Natural killer cell treated with Interleukin-12 subunit alpha and Interleukin-12 subunit beta and Interleukin-15 and Interleukin-18, amount 100 ng/mL, for 72 hours (primary cell): ENCODE results near the gene PARG. TPM values are rescaled to one million over a fixed set of nuclear protein-coding genes. Genes with fewer than 3 reads are reported as not detected.
"Not testable (repeated sequence)": the region's sequence is repeated elsewhere in the genome, so short reads cannot be mapped to it uniquely, and the experiment has no call there.

Experiments
- ATAC-seq, 2 donors: fragments of 150-1000 bp; cut with Tn5 transposase in 1 of 2; sonication (Bioruptor Pico), chemical (Tn5 transposase) in 1 of 2; 2 replicates each; pipeline ENCODE4 v1.10.0; 2021
- DNase-seq: peaks from one replicate; pipeline ENCODE4 v3.0.0; 2022; ENCODE audit warnings: low spot score
- H3K27ac Mint-ChIP-seq, 2 donors: 1 replicate in 1 of 2; 2 replicates in 1 of 2; pipeline ENCODE4 v1.8.0; 2022; ENCODE audit warnings: mixed read lengths in 2 of 2, mild to moderate bottlenecking in 1 of 2, moderate library complexity in 1 of 2
- H3K27me3 Mint-ChIP-seq, 2 donors: 1 replicate in 1 of 2; 2 replicates in 1 of 2; pipeline ENCODE4 v1.8.0; 2022; ENCODE audit warnings: mixed read lengths in 2 of 2
- H3K36me3 Mint-ChIP-seq: one replicate; pipeline ENCODE4 v1.8.0; 2022; ENCODE audit warnings: mixed read lengths
- H3K4me1 Mint-ChIP-seq, 2 donors: 1 replicate in 1 of 2; 2 replicates in 1 of 2; pipeline ENCODE4 v1.8.0; 2022; ENCODE audit warnings: low read depth in 2 of 2, mixed read lengths in 2 of 2, mild to moderate bottlenecking in 1 of 2
- H3K4me3 Mint-ChIP-seq: one replicate; pipeline ENCODE4 v1.8.0; 2022; ENCODE audit warnings: mixed read lengths
- H3K9me3 Mint-ChIP-seq: 2 replicates; pipeline ENCODE4 v1.8.0; 2022; ENCODE audit warnings: mixed read lengths
- total RNA-seq, 2 donors: library from RNA; stranded (reverse); gene quantifications; one replicate each; pipeline ENCODE4 v1.2.3, GENCODE V29; 2022

Gene PARG
- total RNA-seq, 2 donors from 2014 or later: 37.2 to 47.0 TPM

DNA sequence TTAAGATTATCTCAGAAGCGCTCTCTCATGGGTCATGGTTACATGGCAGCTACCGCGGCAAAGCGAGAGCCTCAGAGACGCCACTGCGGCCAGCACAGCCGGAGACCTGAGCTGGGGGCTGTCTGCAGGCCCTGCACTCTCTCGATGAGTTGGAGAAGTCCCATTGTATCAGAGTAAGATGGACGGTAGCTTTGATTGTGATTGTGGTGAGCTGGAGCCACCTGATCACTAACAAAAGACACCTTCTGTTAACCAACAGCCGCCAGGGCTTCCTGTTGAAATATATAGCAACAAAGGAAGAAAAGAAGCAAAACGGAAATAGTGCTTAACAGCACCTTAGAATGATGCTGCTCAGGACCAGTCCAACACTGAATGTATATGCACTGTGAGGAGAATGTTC lies 170.8 kb downstream of the PARG start:
- not testable (repeated sequence) for ATAC-seq, H3K4me3 Mint-ChIP-seq, H3K4me1 Mint-ChIP-seq, H3K9me3 Mint-ChIP-seq, DNase-seq, H3K27ac Mint-ChIP-seq, H3K36me3 Mint-ChIP-seq
- peaks cover 38 to 60% of the 10 kb centered on the region in 2 donors for H3K27me3 Mint-ChIP-seq

DNA sequence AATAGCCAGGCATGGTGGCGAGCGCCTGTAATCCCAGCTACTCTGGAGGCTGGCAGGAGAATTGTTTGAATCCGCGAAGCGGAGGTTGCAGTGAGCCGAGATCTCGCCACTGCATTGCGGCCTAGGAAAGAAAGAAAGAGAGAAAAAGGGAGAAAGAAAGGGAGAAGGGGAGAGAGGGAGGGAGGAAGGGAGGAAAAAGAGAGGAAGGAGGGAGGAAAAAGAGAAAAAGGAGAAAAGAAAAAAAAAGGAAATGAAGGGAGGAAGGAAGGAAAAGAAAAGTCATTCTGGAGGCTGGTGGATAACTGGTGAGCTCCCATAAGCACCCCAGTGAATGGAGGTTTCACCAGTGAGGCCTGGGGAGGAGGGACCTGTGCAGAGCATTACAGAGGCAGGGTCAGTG lies 172.1 kb downstream of the PARG start:
- peaks cover 38 to 60% of the 10 kb centered on the region in 2 donors for H3K27me3 Mint-ChIP-seq
- no peaks in the 10 kb centered on the region for H3K36me3 Mint-ChIP-seq
- DNase-seq (no peak), ATAC-seq (no peak)
- no peak overlapping the region for H3K4me3 Mint-ChIP-seq
- no peak overlapping the region for H3K27ac Mint-ChIP-seq
- no peaks in the 10 kb centered on the region for H3K9me3 Mint-ChIP-seq
- no peaks in the 10 kb centered on the region for H3K4me1 Mint-ChIP-seq

DNA sequence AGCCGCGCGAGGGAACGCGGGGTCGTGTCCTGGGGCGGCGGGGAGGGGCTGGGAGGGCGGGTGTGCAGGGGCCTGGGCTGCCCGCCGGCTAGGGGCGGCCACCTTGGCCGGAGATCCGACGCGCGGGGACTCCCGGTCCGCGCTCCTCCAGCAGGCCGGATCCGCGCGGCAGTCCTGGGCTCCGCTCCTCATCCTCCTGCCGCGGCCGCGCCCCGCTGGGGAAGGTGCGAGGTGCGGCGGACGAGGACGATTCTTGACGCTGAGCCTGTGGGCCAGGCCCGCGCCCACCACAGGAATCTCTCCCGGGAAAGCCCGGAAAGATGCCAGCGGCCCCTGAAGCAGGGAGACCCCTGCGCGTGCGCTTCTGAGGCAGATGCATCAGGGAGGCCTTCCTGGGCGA lies 173.1 kb downstream of the PARG start:
- Mint-ChIP-seq H3K27me3 (peaks cover 41 to 61% of the 10 kb centered on the region in 2 donors), H3K9me3 (no peaks in the 10 kb centered on the region), H3K4me1 (no peaks in the 10 kb centered on the region), H3K4me3 (no peak overlapping the region), H3K36me3 (no peaks in the 10 kb centered on the region), H3K27ac (no peak overlapping the region)
- no peak for DNase-seq
- no peak for ATAC-seq

DNA sequence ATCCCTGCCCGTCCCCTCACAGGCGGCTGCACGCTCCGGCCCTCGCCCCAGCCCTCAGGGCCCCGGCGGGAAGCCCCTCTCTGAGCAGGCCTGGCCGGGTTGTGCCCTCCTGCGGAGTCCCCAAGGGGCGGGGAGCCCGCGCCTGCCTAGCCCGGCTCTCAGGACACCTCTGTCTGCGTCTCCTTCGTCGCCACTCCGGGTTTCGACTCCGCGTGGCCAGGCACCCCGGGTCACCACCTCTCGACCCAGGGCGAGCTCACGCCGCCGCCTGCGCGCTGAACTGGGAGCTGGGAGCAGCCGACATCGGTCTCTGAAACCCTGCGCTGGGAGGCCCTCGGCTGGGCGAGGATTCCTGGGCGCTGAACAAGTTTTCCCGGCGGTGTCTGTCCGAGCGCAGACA lies 173.5 kb downstream of the PARG start:
- Mint-ChIP-seq H3K4me1 (no peaks in the 10 kb centered on the region), H3K9me3 (no peaks in the 10 kb centered on the region), H3K36me3 (no peaks in the 10 kb centered on the region), H3K27me3 (peaks cover 45 to 64% of the 10 kb centered on the region in 2 donors), H3K4me3 (no peak overlapping the region), H3K27ac (no peak overlapping the region)
- DNase-seq (no peak), ATAC-seq (no peak)

Other genes with a start within 250 kb of the PARG start
- not detected for gene OGDHL, start 179.7 kb downstream of the PARG start, total RNA-seq
- gene TIMM23B, start within 50 bp of the PARG start, total RNA-seq: 10 to 100 TPM; 24.1 to 51.8 TPM
- gene AGAP6, start 46.4 kb upstream of the PARG start, total RNA-seq: 10 to 100 TPM; 17.9 to 46.1 TPM
- gene WASHC2A, start 125.9 kb upstream of the PARG start, total RNA-seq: 10 to 100 TPM; 26.6 to 40.5 TPM